Cardiac muscle cell (in vitro differentiated cells and primary cell): Measurements from ENCODE around the gene PPA2. TPM values are rescaled to one million over a fixed set of nuclear protein-coding genes. Genes with fewer than 3 reads are reported as not detected.

Experiments
- DNase-seq, 2 donors: peaks; one replicate each; pipeline versions ENCODE4 v3.0.0 to v3.0.0-alpha.2; 2010 to 2017; ENCODE audit warnings: low read depth in 1 of 2, low spot score in 1 of 2
- H3K27ac ChIP-seq: fragments of 200-600 bp; sonication (generic); 2 replicates; pipeline ENCODE4 v1.5.1; 2016
- H3K27me3 ChIP-seq: fragments of 200-600 bp; sonication (generic); 2 replicates; pipeline ENCODE4 v1.6.0; 2016; ENCODE audit warnings: control low read depth
- H3K36me3 ChIP-seq: fragments of 200-600 bp; sonication (generic); 2 replicates; pipeline ENCODE4 v1.5.1; 2016; ENCODE audit warnings: control low read depth
- H3K4me1 ChIP-seq: fragments of 200-600 bp; sonication (generic); 2 replicates; pipeline ENCODE4 v1.8.1; 2017; ENCODE audit warnings: low read depth, mild to moderate bottlenecking, mixed run types
- H3K4me3 ChIP-seq: fragments of 200-600 bp; sonication (generic); 2 replicates; pipeline ENCODE4 v1.5.1; 2016; ENCODE audit warnings: mild to moderate bottlenecking
- H3K9me3 ChIP-seq: fragments of 200-600 bp; sonication (generic); 2 replicates; pipeline ENCODE4 v1.5.1; 2017; ENCODE audit warnings: low read depth, mild to moderate bottlenecking, control low read depth
- polyA plus RNA-seq: library from polyadenylated mRNA; unstranded; fragments of >200 nt; fragmentation: Nextera tagmentation; extraction: Ambion mirVana; gene quantifications from 2 replicates; pipeline ENCODE4 v1.2.1, GENCODE V29; 2016
- total RNA-seq: library from RNA; depleted of rRNA; stranded (reverse); fragments of >200 nt; gene quantifications from 2 replicates; pipeline ENCODE4 v1.2.3, GENCODE V29; 2016
- TF ChIP-seq, protein P1 (sequence below): IDR thresholded peaks from 2 replicates; pipeline ENCODE4 v1.5.1; 2012; ENCODE audit warnings: low read depth, mild to moderate bottlenecking, low read length

PPA2 gene
- total RNA-seq: 97.6 and 126 TPM in 2 replicates
- polyA plus RNA-seq: 127 and 130 TPM in 2 replicates

DNA sequence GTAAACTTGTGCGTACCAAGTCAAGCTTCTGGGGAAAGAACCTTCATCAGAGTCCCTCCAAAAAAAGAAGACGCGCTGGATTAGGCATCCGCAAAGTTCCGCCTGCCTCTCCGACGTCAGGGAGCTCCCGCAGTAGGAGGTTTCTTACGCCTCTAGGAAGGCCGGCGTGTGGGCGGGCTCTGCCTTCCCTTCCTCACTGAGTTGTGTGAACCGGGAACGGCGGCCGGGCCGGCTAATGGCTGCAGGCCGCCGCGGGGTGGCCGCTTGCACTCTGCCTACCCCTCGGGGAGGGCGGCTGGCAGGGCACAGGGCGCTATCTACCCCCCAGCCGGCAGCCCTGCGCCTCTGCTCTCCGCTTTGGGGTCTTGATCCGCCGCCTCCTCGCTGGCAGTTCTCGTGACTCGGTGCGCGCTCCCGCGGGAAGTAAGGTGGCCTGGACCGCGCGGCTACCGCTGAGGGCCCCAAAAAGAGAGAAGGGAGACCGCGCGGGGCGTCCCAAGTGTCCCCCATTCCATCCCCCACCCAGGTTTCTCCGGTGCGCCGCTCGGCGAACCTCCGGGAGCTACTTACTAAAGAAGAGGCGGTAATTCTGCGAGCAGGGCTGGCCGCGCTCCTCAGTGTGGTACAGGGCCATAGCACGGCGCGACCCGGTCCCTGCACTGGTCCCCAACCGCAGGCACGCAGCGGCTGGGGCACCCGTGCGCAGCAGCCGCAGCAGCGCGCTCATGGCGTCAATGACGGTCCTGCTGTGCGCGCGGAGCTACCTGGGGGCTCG, at the start of gene PPA2:
Gene PPA2 (minus strand): TSS at position 739 of the 775 bp plus-strand sequence. CDS start 12 bp downstream, at position 727.
- H3K36me3 ChIP-seq: no peaks in the 10 kb centered on the region
- peak within 1 kb of the TSS; percentile 93 for H3K27ac ChIP-seq
- H3K9me3 ChIP-seq: no peaks in the 10 kb centered on the region
- H3K4me3 ChIP-seq: peak within 1 kb of the TSS; percentile 66
- peaks cover 16% of the 10 kb centered on the region for H3K27me3 ChIP-seq
- TF ChIP-seq, protein P1, sequence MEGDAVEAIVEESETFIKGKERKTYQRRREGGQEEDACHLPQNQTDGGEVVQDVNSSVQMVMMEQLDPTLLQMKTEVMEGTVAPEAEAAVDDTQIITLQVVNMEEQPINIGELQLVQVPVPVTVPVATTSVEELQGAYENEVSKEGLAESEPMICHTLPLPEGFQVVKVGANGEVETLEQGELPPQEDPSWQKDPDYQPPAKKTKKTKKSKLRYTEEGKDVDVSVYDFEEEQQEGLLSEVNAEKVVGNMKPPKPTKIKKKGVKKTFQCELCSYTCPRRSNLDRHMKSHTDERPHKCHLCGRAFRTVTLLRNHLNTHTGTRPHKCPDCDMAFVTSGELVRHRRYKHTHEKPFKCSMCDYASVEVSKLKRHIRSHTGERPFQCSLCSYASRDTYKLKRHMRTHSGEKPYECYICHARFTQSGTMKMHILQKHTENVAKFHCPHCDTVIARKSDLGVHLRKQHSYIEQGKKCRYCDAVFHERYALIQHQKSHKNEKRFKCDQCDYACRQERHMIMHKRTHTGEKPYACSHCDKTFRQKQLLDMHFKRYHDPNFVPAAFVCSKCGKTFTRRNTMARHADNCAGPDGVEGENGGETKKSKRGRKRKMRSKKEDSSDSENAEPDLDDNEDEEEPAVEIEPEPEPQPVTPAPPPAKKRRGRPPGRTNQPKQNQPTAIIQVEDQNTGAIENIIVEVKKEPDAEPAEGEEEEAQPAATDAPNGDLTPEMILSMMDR: no peak
- peaks cover 13% of the 10 kb centered on the region for H3K4me1 ChIP-seq
- DNase-seq: peak; percentile 94 to 96

DNA sequence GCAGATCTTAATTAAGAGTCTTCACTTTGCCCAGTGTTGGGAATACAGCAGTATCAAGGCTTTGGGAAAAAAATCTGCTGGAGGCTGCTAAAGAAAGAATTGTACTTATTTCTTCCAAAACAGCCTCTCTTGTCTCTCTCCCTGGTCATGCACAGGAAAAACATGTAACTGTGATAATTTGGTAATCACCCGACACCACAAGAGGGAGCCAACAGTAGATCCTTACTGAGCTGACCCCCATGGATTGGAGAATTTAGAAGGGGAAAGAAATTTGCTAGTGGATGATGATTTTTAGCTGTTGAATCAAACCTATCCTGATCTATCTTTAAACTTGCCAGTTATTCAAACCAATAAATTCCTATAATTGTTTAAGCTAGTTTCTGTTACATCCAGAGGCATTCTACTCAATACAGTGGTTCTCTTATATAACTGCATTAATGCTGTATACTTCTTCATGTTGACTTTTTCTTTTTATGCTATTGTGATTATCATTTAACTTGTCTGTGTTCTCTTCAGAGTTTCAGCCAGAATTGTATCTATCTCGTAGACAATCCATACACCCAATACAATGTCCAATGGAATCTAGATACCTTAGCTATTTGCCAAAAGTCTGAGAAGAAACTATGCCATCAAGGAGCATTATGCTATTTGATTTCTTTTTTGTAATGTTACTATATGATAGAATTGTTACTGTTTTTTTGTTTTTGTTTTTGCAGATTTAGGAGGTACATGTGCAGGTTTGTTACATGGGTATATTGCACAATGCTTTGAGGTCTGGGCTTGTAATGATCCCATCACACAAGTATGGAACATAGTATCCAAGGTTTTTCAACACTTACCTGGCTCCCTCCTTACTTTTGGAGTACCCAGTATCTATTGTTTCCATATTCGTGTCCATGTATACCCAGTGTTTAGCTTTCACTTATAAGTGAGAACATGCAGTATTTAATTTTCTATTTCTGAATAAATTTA, 47.2 kb upstream of the PPA2 start:
- Histone ChIP-seq H3K4me1 (no peaks in the 10 kb centered on the region), H3K27me3 (no peaks in the 10 kb centered on the region), H3K4me3 (no peak overlapping the region), H3K27ac (no peak overlapping the region), H3K9me3 (no peaks in the 10 kb centered on the region), H3K36me3 (no peaks in the 10 kb centered on the region)
- TF ChIP-seq, protein P1: peak; percentile 74
- DNase-seq: peak; percentile 63 to 66

DNA sequence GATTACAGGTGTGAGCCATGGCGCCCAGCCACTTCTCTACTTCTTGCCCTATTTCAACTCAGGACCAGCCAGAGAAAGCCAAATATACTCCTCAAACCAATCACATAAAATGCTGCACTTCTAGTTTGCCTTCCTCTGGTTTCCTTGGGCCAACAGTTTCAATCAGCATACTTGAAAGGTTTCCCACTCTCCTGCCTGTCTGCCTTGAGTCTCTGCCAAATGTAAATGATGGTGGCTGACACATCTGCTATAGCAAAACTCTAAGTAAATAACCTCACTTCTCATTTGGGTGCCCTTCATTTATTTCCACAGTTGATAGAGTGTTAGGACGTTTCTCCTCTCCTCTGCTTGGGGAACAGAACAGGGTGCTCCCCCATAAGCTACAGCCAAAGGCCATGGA, 36.4 kb upstream of the PPA2 start:
- Histone ChIP-seq H3K4me1 (no peaks in the 10 kb centered on the region), H3K9me3 (no peaks in the 10 kb centered on the region), H3K36me3 (no peaks in the 10 kb centered on the region), H3K27ac (no peak overlapping the region), H3K27me3 (no peaks in the 10 kb centered on the region), H3K4me3 (no peak overlapping the region)
- DNase-seq: no peak
- TF ChIP-seq, protein P1: no peak

DNA sequence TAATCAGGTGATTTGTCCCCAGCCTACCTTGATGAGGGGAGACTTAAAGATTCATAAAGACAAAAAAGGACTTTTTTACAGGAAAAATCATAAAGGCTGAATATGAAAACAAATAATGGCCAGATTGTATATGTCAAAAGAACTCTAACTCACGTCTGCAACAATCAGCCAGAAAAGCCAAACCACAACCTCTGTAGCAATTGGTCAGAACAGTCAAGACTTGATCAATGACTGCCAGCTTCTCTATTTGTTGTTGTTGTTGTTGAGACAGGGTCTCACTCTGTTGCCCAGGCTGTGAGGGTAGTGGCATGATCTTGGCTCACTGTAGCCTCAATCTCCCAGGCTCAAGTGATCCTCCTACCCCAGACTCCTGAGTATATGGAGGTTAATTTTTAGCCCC, 35.9 kb upstream of the PPA2 start:
- H3K27ac ChIP-seq: no peak overlapping the region
- no peak for DNase-seq
- H3K36me3 ChIP-seq: no peaks in the 10 kb centered on the region
- no peaks in the 10 kb centered on the region for H3K9me3 ChIP-seq
- no peaks in the 10 kb centered on the region for H3K4me1 ChIP-seq
- H3K27me3 ChIP-seq: no peaks in the 10 kb centered on the region
- TF ChIP-seq, protein P1: no peak
- no peak overlapping the region for H3K4me3 ChIP-seq

DNA sequence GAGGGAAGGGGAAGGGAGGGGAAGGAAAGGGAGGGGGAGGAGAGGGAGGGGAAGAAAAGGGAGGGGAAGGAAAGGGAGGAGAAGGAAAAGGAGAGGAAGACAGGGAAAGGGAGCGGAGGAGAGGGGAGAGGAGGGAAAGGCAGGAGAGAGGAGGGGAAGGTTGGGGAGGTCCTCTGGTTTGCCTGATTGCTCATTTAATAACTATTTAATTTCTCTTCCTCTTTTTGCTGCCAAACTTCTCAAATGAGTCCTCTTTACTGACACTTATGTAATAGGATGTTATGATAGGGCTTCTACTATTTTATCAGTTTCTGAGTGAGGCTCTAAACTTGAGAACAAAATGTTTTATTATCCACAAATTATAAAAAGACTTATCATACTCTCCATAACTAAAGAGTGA, 35.4 kb upstream of the PPA2 start:
- Histone ChIP-seq H3K9me3 (no peaks in the 10 kb centered on the region), H3K4me1 (no peaks in the 10 kb centered on the region), H3K27ac (no peak overlapping the region), H3K36me3 (no peaks in the 10 kb centered on the region), H3K4me3 (no peak overlapping the region), H3K27me3 (no peaks in the 10 kb centered on the region)
- DNase-seq: no peak
- TF ChIP-seq, protein P1: no peak
